GM12892 (cell line): ENCODE measurements around the gene TEAD3.

Experiments used
- DNase-seq: peaks from one replicate; pipeline ENCODE4 v3.0.0; 2011; ENCODE audit not compliant: insufficient read length
- FAIRE-seq: peaks from 2 replicates; lab custom pipeline; 2011; peaks lifted over from hg19 to GRCh38; lab: Jason Lieb, UNC
- POLR2A ChIP-seq: IDR thresholded peaks from 2 replicates; pipeline ENCODE4 v1.6.1; 2011; ENCODE audit warnings: low read depth, low read length, control low read depth
- POLR2AphosphoS5 ChIP-seq: IDR thresholded peaks from 2 replicates; pipeline ENCODE4 v1.6.1; 2011; ENCODE audit warnings: low read depth, low read length, control low read depth
- TAF1 ChIP-seq: IDR thresholded peaks from 2 replicates; pipeline ENCODE4 v1.6.1; 2011; ENCODE audit warnings: low read depth, mild to moderate bottlenecking, control low read depth, low read length, borderline replicate concordance

TEAD3 gene

DNA sequence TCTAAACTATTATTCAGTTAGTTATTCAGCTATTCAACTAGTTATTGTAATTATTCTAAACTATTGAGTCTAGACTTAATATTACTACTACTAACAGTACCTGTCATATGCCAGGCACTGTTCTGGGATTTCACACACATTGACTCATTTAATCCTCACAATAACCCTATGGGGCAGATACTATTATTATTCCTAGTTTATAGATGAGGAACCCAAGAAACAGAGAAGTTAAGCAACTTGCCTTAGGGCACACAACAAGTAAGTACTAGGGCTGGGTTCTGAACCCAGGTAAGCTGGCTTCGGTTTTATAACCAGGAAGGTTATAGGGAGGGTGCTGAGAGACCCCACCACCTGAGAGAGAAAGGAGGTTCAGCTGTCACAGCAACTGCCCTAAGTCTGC is 7.8 kb downstream of the TEAD3 start:
- no peak for DNase-seq
- TF ChIP-seq TAF1 (no peak), POLR2AphosphoS5 (no peak), POLR2A (no peak)

GRCh38 chr6:35488517-35488862 is 8.4 kb downstream of the TEAD3 start:
- no peak for FAIRE-seq
- no peak for TF ChIP-seq POLR2AphosphoS5
- no peak for DNase-seq

More for the DNA sequence above, 7.8 kb downstream of the TEAD3 start:
- FAIRE-seq: no peak

DNA sequence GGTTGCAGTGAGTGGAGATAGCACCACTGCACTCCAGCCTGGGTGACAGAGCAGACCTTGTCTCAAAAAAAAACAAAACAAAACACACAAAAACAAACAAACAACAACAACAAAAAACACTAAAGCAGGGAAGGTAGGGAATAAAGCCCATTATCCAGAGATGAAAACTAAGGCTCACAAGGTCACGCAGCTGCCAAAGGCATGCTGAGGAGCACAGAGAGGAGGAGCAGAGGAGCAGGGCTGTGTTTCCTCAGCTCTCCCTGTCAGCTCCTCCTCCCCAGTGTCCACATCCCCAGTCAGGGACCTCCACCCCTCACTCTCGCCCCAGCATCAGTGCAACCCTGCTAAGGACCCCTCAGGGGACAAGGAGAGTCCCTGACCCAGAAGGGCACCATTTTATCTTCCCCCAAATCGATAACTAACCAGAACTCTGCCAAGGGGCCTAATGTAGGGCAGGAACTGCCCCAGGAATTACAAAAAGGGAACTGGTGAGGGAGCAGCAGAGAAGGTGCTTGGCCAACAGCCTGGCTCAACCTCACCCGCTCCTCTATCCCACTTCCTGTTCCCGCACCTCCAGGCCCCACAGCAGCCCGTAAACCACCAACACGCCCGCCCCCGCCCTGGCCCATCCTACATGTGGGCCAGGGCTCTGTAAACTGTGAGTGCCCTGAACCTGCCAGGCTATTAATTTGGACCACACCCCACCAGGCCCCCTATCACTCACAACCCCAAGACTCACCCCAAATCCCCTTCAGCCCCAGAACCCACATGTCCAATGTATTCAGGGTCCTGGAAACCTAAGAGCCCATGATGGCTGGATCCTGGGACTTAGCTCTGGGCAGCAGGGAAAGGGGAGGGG is 9.0 kb downstream of the TEAD3 start:
- FAIRE-seq (no peak), DNase-seq (no peak)
- TF ChIP-seq POLR2AphosphoS5 (no peak), POLR2A (no peak), TAF1 (no peak)

DNA sequence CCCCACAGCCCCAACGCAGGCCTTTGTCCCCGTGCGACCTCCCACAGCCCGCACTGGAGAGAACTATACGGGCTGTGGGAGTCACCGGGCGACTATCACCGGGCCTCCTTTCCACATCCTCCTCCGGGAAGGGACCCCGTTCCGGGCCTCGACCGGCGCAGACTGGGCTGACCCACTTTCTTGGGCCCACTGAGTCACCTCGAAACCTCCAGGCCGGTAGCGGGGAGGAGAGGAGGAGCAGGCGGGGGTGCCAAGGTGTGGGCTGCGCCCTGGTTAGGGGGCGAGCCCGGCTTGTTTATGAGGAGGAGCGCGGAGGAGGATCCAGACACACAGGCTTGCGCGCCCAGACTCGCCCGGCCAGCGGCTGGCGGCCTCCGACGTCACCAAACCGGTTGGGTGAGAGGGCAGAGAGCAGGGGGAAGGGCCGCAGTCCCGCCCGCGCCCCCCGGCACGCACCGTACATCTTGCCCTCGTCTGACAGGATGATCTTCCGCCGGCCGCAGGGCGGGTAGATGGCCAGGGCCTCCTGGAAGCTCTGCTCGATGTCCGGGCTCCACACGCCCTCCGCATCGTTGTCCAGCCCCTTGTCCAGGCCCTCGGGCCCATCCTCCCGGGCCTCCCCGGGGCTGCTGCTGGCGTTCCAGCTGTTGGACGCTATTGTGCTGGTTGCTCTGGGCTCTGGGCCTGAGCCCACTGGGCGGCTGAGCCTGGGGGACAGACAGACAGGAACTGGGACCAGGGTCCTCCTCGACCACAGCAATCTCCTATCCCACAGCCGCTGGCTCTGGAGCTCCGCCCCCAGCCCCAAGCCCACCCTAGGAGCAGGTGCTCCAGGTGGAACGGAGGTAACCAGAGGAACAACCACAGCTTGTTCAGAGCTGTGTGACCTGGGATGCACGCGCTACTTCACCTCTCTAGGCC is 10.6 kb downstream of the TEAD3 start:
- DNase-seq: no peak
- no peak for FAIRE-seq
- no peak for TF ChIP-seq POLR2A
- TF ChIP-seq TAF1: no peak
- no peak for TF ChIP-seq POLR2AphosphoS5

DNA sequence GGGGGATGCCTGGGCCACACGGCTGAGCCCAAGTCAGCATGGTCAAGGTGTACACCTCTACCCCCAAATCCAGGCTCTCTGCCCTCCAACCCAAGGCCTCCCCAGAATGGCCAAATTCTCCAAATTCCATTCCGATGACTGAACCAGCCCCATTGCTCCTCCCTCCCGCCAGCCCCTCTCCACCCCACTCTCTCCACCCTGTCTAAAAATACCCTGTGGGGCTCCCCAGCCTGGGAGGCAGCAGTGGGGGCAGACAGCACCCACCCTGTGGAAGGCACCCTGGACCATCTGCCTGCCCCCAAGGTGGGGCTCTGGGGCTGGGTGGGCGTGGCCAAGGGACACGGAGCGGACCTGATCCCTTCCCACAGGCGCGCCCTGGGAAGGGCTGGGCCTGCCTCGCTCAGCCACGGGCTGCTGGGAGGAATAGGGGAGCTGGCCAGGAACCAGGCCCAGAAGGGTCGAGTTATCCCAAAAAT is 11.4 kb downstream of the TEAD3 start:
- DNase-seq (no peak), FAIRE-seq (no peak)
- TF ChIP-seq POLR2AphosphoS5: no peak
- TF ChIP-seq POLR2A: no peak
- no peak for TF ChIP-seq TAF1

DNA sequence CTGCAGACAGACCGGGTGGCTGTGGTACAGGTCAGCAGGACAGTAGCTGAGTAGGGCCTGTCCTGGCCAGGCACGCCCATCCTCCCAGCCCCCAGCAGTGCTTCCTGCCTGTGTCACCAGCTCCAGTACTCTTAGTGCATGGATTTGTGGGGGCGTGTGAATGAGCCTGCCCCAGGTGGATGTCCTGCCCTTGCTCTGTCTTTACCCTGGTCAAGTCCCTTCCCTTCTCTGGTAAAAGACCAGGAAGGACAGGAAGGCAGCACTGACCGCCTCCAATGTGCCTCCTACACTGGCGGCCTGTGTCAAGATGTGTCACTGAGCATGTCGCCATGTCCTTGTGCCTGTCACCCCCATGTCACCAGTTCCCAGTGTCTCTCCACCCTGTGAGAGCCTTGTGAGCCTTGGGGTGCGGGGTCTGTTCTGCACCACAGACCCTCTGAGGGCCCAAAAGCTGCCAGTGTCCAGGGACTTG is 11.9 kb downstream of the TEAD3 start:
- TF ChIP-seq POLR2AphosphoS5 (no peak), TAF1 (no peak)
- DNase-seq (no peak), FAIRE-seq (no peak)

DNA sequence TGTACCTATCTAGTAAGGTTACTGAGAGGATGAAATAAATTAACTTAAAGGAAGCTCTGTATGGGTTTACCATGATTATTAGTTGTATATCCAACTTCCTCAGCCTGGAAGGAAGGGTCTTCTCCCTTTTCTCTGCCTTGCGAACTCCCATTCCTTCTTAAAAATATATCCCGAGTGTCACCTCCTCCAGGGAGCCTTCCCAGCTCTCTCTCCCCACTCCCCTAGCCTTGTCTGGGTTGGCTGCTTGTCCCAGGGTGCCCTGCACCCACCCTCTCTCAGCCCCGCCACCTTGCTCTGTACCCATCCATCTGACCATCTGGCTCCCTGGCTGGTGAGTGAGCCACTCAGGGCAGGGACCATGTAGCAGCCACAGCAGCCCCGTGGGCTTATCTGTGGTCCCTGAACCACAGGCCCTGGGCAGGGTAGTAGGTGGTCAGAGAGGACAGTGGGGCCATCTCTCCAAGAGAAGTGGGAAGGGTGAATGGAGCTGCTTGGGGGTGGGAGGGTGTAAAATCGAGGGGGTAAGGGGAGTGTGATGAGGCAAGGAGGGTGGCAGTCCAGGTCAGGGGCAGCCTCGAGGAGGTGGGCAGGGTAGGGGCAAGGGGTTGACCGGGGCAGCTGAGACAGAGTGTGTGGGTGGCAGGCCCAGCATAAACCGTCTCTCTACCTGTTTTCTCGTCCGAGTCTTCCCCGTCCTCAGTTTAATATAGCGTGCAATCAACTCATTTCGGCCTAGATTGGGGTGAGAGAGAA is 12.8 kb downstream of the TEAD3 start:
- TF ChIP-seq POLR2A (no peak), TAF1 (no peak), POLR2AphosphoS5 (no peak)
- FAIRE-seq: no peak
- no peak for DNase-seq

DNA sequence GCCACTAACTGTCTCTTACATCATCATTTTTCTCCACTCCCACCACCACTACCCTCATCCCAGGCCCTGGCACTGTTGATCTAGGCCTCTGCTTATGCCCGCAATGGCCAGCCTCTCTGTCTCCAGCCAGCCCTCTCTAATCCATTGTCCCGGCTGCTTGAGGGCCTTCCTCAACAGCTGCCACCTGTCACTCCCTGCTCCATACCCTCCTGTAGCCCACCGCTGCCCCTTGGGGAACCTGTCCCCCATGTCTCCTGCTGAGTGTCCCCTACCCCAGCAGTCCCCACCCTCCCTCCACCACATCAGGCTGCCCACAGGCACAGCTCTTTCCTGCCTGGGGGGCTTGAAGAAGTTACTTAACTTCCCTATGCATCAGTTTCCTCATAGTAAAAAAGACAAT is 13.4 kb downstream of the TEAD3 start:
- DNase-seq (no peak), FAIRE-seq (no peak)
- TF ChIP-seq TAF1: no peak
- no peak for TF ChIP-seq POLR2A
- no peak for TF ChIP-seq POLR2AphosphoS5

- TF ChIP-seq POLR2AphosphoS5 (no peak), POLR2A (no peak), TAF1 (no peak)
- FAIRE-seq: no peak
- DNase-seq: no peak
These were observed 13.8 kb downstream of the TEAD3 start for GRCh38 chr6:35483062-35483461.

GRCh38 chr6:35481226-35481625 is 15.7 kb downstream of the TEAD3 start:
- DNase-seq: no peak
- FAIRE-seq: no peak
- no peak for TF ChIP-seq TAF1
- TF ChIP-seq POLR2A: no peak
- no peak for TF ChIP-seq POLR2AphosphoS5

DNA sequence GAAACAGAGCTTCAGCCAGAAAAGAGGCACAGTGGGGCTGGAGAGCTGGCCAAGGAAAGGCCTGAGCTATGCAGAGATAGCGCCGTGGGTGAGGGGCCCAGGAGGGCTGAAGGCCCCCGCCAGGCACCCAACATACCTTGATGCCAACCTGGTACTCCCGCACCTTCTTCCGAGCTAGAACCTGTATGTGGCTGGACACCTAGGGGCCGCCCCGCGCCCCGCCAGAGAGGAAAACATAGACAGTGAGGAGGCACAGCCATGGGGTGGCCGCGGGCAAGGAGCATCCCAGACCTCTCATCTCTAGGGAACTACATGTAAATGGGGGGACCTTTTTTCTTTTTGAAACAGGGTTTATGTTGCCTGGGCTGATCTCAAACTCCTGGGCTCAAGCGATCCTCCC is 16.7 kb downstream of the TEAD3 start:
- TF ChIP-seq POLR2A (no peak), POLR2AphosphoS5 (no peak), TAF1 (no peak)
- no peak for FAIRE-seq
- no peak for DNase-seq
